Astrocyte (in vitro differentiated cells and primary cell): ENCODE data around the gene CLDN15. TPM values are rescaled to one million over a fixed set of nuclear protein-coding genes. Genes with fewer than 3 reads are reported as not detected.
A peak's percentile ranks its signal among the peaks of the same experiment; 100 is the strongest.
"Not testable (repeated sequence)": the region's sequence is repeated elsewhere in the genome, so short reads cannot be mapped to it uniquely, and the experiment has no call there.

ENCODE experiments used
- DNase-seq: peaks from one replicate; pipeline ENCODE4 v3.0.0-alpha.2; 2010; ENCODE audit warnings: low read depth
- FAIRE-seq: peaks from 2 replicates; lab custom pipeline; 2011; peaks lifted over from hg19 to GRCh38; lab: Jason Lieb, UNC
- H2AFZ ChIP-seq: 2 replicates; pipeline ENCODE4 v1.6.0; 2012; ENCODE audit warnings: low read depth, low read length, inconsistent platforms
- H3K27ac ChIP-seq: 2 replicates; pipeline ENCODE4 v1.5.1; 2011; ENCODE audit warnings: low read depth, low read length, inconsistent platforms
- H3K27me3 ChIP-seq: 2 replicates; pipeline ENCODE4 v1.6.0; 2011; ENCODE audit warnings: low read length, inconsistent platforms; ENCODE audit not compliant: insufficient read depth
- H3K36me3 ChIP-seq: 2 replicates; pipeline ENCODE4 v1.5.1; 2011; ENCODE audit warnings: low read length, inconsistent platforms; ENCODE audit not compliant: insufficient read depth
- H3K4me1 ChIP-seq: 2 replicates; pipeline ENCODE4 v1.5.1; 2011; ENCODE audit warnings: low read length, inconsistent platforms; ENCODE audit not compliant: insufficient read depth
- H3K4me2 ChIP-seq: 2 replicates; pipeline ENCODE4 v1.6.0; 2012; ENCODE audit warnings: low read length, inconsistent platforms
- H3K4me3 ChIP-seq: 2 replicates; pipeline ENCODE4 v1.5.1; 2011; ENCODE audit warnings: low read depth, mild to moderate bottlenecking, low read length, inconsistent platforms; ENCODE audit not compliant: insufficient read depth
- H3K79me2 ChIP-seq: 2 replicates; pipeline ENCODE4 v1.6.0; 2012; ENCODE audit warnings: mild to moderate bottlenecking, low read length, inconsistent platforms; ENCODE audit not compliant: insufficient read depth
- H3K9ac ChIP-seq: 2 replicates; pipeline ENCODE4 v1.6.0; 2012; ENCODE audit warnings: mild to moderate bottlenecking, low read length, inconsistent platforms
- H3K9me3 ChIP-seq: 2 replicates; pipeline ENCODE4 v1.5.1; 2012; ENCODE audit warnings: low read depth, mild to moderate bottlenecking, low read length, inconsistent platforms; ENCODE audit not compliant: insufficient read depth
- H4K20me1 ChIP-seq: 2 replicates; pipeline ENCODE4 v1.6.0; 2012; ENCODE audit warnings: low read length, inconsistent platforms; ENCODE audit not compliant: insufficient read depth
- H3K27ac Mint-ChIP-seq: one replicate; pipeline ENCODE4 v1.8.0; 2021; ENCODE audit warnings: mild to moderate bottlenecking, mixed read lengths; ENCODE audit not compliant: unreplicated experiment
- H3K27me3 Mint-ChIP-seq: one replicate; pipeline ENCODE4 v1.8.0; 2021; ENCODE audit warnings: low read depth, mixed read lengths; ENCODE audit not compliant: unreplicated experiment
- H3K36me3 Mint-ChIP-seq: one replicate; pipeline ENCODE4 v1.8.0; 2021; ENCODE audit warnings: low read depth, mixed read lengths; ENCODE audit not compliant: unreplicated experiment
- H3K4me1 Mint-ChIP-seq: one replicate; pipeline ENCODE4 v1.8.0; 2021; ENCODE audit warnings: low read depth, mixed read lengths; ENCODE audit not compliant: unreplicated experiment
- H3K4me3 Mint-ChIP-seq: one replicate; pipeline ENCODE4 v1.8.0; 2021; ENCODE audit warnings: mild to moderate bottlenecking, moderate library complexity, mixed read lengths; ENCODE audit not compliant: unreplicated experiment
- H3K9me3 Mint-ChIP-seq: one replicate; pipeline ENCODE4 v1.8.0; 2021; ENCODE audit warnings: mild to moderate bottlenecking, mixed read lengths; ENCODE audit not compliant: unreplicated experiment
- CTCF ChIP-seq: IDR thresholded peaks from 2 replicates; pipeline ENCODE4 v1.5.1; 2011; ENCODE audit warnings: low read depth, mild to moderate bottlenecking, inconsistent platforms, low read length, moderate library complexity; ENCODE audit not compliant: insufficient read depth
- EZH2 ChIP-seq: IDR thresholded peaks from 2 replicates; pipeline ENCODE4 v1.6.1; 2012; ENCODE audit warnings: mild to moderate bottlenecking, low read length, inconsistent platforms; ENCODE audit not compliant: insufficient read depth
- total RNA-seq: library from RNA; stranded (reverse); gene quantifications from 2 replicates; pipeline ENCODE4 v1.2.1, GENCODE V29; 2021

The CLDN15 gene
- total RNA-seq, 1 donor from 2014 or later = 8.7 TPM

- no peak within 1 kb of the TSS for H3K4me3 ChIP-seq
- peaks cover 2% of the 10 kb centered on the region for H3K4me1 ChIP-seq
- Mint-ChIP-seq H3K4me3 (peak within 1 kb of the TSS; percentile 60), H3K4me1 (no peaks in the 10 kb centered on the region), H3K27ac (no peak within 1 kb of the TSS), H3K36me3 (no peaks in the 10 kb centered on the region), H3K27me3 (peaks cover 30% of the 10 kb centered on the region), H3K9me3 (no peaks in the 10 kb centered on the region)
- H3K27me3 ChIP-seq = peaks cover 24% of the 10 kb centered on the region
- H2AFZ ChIP-seq = peak within 1 kb of the TSS; percentile 41
- TF ChIP-seq CTCF (no peak), EZH2 (no peak)
- FAIRE-seq (no peak), DNase-seq (no peak)
- H3K36me3 ChIP-seq = no peaks in the 10 kb centered on the region
- peak within 1 kb of the TSS; percentile 44 for H3K4me2 ChIP-seq
- no peak within 1 kb of the TSS for H3K27ac ChIP-seq
- no peaks in the 10 kb centered on the region for H3K9me3 ChIP-seq
- H4K20me1 ChIP-seq = peaks cover 3% of the 10 kb centered on the region
- no peak within 1 kb of the TSS for H3K9ac ChIP-seq
- H3K79me2 ChIP-seq = no peaks in the 10 kb centered on the region
These were observed 36.6 kb downstream of the CLDN15 start, which contains the start of gene MOGAT3 for GRCh38 chr7:101200862-101201599. TSS of gene MOGAT3 (minus strand) at chr7:101201036. CDS start at chr7:101200854, 182 bp downstream.

GRCh38 chr7:101200504-101200861 lies 37.1 kb downstream of the CLDN15 start:
- Mint-ChIP-seq H3K27me3 (peaks cover 30% of the 10 kb centered on the region), H3K27ac (no peak overlapping the region), H3K4me3 (no peak overlapping the region), H3K36me3 (no peaks in the 10 kb centered on the region), H3K9me3 (no peaks in the 10 kb centered on the region), H3K4me1 (no peaks in the 10 kb centered on the region)
- FAIRE-seq = no peak
- Histone ChIP-seq H3K9ac (no peak overlapping the region), H3K4me3 (no peak overlapping the region), H3K4me2 (no peak overlapping the region), H3K36me3 (no peaks in the 10 kb centered on the region), H3K27me3 (peaks cover 24% of the 10 kb centered on the region), H4K20me1 (peaks cover 3% of the 10 kb centered on the region), H3K27ac (no peak overlapping the region), H3K9me3 (no peaks in the 10 kb centered on the region), H3K79me2 (no peaks in the 10 kb centered on the region), H3K4me1 (peaks cover 2% of the 10 kb centered on the region), H2AFZ (no peak overlapping the region)
- TF ChIP-seq CTCF (no peak), EZH2 (no peak)
- DNase-seq = no peak

GRCh38 chr7:101199522-101199921 lies 38.1 kb downstream of the CLDN15 start:
- H3K4me2 ChIP-seq, H3K9me3 Mint-ChIP-seq, H3K27ac ChIP-seq, H3K36me3 Mint-ChIP-seq, H3K79me2 ChIP-seq, FAIRE-seq, H3K4me3 ChIP-seq, DNase-seq, H2AFZ ChIP-seq, H3K4me1 Mint-ChIP-seq, H3K4me3 Mint-ChIP-seq, H3K27ac Mint-ChIP-seq, H4K20me1 ChIP-seq, H3K36me3 ChIP-seq, H3K9me3 ChIP-seq, H3K4me1 ChIP-seq, H3K9ac ChIP-seq: not testable (repeated sequence)
- H3K27me3 Mint-ChIP-seq = peaks cover 34% of the 10 kb centered on the region
- H3K27me3 ChIP-seq = peaks cover 24% of the 10 kb centered on the region
